Middle frontal gyrus (tissue), 1 donor: ENCODE data around the gene TLR9.
"Not testable (repeated sequence)": the region's sequence is repeated elsewhere in the genome, so short reads cannot be mapped to it uniquely, and the experiment has no call there.

Source experiments
- DNase-seq: peaks from one replicate; pipeline ENCODE4 v3.0.0-alpha.2; 2015; ENCODE audit warnings: low spot score; ENCODE audit errors: extremely low spot score

Gene TLR9

DNA sequence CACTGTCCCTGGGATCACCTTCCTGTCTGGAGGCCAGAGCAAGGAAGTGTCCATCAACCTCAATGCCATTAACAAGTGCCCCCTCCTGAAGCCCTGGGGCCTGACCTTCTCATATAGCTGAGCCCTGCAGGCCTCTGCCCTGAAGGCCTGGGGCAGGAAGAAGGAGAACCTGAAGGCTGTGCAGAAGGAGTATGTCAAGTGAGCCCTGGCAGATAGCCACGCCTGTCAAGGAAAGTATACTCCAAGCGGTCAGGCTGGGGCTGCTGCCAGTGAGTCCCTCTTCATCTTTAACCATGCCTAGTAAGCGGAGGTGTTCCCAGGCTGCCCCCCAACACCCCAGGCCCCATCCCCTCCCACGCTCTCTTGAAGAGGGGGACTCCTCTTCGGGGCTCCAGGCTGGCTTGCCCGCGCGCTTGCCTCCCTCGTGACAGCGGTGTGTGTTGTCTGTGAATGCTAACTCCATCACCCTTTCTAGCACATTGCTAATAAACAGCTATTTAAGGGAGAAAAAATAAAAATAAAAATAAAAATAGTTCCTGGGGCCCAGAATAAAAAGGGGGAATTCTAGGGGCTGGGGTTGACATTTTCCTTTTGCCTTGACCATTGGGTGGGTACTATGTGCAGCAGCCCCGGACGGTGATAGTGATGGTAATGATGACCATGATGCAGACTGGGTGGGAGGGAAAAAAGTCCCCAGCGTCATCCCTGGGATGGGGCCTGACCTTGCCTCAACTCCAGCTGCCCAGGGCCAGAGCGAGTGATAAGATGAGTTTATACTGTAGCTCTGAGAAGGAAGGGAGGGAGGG, 30.8 kb downstream of the TLR9 start:
- no peak for DNase-seq

DNA sequence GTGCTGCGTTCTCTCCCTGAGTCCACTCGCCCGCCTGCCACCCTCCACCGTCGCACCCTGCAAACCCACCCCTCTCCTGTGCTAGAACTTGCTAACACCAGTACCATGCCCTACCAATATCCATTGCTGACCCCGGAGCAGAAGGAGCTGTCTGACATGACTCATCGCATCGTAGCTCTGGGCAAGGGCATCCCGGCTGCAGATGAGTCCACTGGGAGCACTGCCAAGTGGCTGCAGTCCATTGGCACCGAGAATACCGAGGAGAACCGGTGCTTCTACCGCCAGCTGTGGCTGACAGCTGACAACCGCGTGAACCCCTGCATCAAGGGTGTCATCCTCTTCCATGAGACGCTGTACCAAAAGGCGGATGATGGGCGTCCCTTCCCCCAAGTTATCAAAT, 32.4 kb downstream of the TLR9 start:
- no peak for DNase-seq

DNA sequence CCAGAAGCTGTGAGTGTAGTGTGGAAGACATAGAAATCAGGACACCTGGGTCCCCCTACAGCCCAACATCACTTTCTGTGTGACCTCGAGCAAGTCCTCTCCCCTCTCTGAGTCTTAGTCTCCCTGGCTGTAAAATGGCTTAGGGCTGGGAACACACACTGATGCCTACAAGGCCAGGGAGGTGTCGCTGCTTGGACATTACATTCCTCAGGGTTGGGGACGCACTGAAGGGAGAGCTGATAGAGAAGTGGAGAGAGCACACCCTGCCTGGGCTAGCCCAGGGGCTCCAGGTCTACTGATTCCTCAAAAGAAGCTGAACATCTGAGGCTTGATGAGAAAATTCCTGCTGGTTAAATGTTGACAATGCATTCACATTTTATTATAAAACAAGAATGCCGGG, 33.8 kb downstream of the TLR9 start:
- no peak for DNase-seq

DNA sequence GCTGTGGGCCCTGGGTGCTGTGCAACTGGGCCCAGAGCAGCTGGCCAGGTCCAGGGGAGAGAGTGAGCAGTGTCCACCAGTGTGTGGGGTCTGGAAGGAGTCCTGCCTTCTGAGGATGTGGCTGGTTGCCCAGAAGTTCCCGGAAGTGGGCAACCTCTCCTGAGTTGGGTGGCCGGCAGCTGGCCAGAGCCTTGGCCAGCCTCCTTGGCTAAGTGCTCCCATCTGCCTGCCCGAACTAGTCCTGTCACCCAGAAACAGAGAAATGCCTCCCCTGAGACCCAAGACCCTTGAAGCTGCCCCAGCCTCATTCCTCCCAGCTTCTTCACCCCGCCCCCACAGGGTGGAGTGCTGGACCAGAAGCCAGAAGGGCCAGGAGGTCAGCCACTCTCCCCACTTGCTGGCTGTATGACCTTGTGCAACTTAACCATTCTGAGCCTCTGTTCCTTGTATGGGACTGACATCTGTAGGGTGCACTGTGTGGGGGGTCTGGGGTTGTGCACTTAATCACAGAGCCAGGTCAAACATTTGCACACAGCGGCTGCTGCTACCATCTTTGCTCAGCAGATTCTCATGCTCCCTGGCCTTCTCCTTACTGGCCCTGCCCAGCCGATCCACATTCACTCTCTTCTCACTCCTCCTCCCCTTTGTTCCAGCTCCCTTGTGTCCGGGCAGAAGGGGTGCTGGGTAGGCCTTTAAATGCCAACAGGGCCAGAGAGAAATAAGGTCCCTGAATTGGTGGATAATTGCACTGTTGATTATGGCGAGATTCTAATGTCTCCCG, 35.0 kb downstream of the TLR9 start:
- DNase-seq, result no peak

DNA sequence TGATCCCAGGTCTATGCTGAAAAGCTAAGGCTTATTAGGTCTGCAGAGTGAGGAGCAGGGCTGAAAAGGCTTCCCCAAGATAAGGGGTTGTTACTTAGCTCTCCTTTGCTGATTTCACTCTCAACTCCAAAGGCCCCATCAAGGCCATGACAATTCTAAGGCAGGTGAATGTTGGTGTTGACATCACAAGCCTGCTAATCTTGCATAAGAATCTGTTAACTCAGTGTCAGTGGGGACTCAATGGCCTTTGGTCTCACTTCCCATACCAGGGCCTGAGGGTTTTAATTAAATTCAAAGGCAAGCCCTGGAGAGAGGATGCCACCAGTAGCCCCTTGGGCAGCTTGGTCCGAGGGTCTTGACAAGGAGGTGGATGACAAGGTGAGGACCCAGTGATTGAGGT, 36.9 kb downstream of the TLR9 start:
- no peak for DNase-seq

DNA sequence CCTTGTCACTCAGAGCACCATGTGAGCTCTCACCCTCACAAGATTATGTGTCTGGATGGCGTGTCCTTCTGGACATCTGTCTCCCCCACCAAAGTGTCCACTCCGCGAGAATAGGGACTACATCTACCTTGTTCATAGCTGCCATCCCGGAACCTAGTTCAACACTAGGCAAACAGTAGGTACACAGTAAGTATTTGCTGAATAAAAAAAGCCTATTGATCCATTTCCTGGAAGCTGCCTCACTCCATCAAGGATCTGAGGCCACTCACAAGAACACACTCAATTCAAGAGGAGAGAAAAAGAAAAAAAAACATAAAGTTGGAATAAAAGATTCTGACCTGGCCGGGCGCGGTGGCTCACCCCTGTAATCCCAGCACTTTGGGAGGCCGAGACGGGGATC, 38.7 kb downstream of the TLR9 start:
- DNase-seq, result no peak

DNA sequence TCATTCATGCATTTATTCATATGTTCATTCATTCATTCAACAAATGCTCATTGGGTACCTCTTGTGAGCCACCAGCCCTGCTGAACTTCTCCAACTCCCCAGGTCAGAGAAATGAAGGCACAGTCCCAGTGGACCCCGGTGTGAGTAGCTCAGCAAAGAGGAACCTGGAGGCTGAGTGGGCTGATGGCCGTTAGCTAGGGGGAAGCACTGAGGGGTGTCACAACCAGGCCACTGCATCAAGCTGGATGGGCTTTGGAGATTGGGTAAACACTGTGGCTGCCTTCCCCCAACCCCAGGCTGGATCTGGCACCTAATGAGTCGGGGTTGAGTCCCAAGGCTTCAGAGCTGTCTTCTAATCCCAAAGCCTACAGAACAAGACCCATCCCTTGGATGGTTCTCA, 39.6 kb downstream of the TLR9 start:
- no peak for DNase-seq

DNA sequence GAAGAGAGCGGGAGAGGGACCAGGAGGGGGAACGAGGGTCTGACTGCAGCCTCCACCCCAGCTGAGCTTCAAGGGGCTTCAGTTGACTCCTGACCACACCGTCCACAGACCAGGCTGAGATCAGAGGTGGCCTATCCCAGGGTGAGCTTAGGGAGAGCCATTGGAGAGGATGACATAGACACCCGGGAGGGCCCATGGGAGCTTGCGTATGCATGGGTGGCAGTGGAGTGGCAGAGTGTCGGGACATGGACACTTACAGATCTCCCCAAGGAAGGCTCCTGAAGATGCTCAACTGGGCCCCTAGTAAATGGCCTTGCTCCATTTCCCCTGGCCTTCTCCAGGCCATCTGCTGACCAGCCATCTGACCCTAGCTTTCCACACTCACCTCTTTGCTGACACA, 40.1 kb downstream of the TLR9 start:
- no peak for DNase-seq

DNA sequence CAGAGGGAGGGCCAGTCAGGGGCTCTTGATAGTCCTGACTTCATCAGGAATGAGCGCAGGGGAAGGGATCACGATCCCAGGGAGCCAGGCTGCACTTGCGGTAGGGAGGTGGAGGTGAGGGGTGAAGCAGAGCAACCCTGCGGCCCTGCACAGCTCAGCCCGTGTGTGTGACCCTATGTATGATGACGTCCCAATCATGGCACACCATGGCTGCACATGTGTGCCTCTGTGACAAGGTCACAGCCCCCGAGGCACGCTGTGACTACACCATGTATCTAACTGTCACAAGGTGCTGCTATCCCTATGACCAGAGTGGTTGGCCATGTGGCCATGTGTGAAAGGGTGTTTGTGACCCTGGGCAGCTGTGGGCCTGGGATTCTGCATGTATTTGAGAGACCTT, 40.8 kb downstream of the TLR9 start:
- DNase-seq, result no peak

DNA sequence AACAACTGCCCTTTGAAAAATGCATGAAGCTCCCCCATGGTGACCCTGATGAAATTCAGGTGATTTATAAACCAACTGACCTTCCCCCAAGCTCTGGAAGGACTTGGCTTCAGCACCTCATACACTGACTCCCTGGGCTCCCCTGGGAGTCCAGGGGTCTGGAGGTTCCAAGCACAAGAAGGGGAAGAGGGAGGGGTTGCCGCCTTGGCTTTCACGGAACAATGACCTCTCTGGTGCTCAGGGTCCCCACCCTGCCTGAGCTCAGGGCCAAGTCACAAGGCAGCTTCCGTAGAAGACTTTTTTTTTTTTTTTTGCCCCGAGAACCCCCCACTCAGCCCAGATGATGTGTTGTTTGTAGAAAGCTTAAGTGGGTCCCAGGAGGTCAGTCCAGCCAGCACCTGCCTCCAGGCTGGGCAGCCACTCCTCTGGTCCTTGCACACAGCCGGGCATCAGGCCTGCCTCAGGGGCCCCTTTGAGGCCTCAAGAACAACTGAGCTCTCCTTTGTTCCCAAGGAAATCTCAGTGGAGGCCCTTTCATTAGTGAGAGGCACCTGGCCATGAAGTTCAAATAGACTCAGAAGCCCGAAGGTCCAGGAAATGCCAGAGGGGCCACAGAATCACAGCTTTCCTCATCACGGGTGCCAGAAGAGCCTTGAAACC, 41.5 kb downstream of the TLR9 start:
- DNase-seq, result no peak

DNA sequence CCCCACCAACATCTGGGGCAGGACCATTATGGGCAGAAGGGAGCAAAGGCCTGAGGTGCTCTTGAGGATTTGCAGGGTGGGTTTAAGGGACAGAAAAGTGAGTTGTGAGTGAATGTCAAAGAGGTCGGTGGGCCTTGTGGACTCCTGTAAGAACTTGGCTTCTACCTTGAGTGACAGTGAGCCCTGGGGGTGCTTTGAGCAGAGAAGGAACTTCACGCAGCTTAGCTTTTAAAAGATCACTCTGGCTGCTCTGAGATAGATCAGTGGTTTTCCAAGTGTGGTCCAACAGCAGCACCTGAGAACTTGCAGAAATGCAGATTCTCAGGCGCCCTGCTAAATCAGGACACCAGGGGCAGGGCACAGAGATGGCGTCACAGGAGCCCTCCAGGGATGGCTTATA, 42.8 kb downstream of the TLR9 start:
- no peak for DNase-seq

DNA sequence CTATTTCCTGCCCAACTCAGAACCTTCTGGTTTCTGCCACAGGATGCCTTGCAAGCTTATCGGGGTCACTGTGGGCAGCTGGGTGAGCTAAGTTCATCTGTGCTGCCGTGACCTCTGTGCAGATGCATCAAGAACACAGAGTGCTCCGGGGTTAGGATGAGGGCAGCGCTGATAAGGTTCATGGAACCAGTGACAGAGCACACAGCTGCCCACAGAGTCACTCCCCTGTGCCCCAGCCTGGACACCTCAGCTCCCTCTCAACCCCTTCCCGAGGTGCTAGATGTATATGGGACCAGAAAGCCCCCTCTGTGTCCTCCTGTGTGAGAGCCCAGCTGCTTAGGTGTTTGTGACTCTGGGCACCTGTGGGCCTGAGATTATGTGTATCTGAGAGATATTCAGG, 43.2 kb downstream of the TLR9 start:
- DNase-seq, result no peak

DNA sequence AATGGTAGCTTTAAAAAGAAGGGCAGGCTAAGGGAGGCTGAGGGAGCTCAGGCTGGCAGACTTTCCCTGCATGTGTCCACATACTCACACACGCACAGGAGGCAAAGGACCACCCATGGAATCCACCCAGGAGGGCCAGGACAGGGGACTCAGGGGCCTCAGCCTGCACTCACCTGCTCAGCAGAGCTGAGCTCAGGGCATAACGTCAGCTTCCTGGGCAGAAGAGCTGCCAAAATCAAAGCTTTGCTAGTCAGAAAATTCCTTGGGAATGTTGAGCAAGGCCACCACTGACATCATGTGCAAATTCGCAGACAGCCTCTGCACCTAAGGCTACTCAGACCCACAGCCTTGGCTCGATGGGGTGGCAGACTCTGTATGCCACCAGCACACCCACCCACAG, 43.9 kb downstream of the TLR9 start:
- no peak for DNase-seq

DNA sequence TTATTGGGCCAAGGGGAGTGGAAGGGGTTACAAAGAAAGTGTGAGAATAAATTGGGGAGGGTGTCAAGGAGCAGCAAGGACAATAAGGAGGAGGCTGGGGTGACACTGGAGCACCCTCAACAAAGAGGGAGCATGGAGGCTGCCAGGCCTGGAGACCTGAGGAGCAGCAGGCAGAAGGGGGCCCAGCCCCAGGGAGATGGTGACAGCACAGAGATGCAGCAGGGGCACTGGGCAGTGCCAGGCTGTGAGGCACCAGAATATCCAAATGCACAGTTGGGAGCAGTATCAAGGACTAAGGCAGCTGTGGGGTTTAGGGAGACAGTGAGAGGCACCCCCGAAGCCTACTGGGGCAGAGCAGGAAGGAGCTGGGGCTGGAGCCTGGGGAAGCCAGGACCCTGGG, 46.9 kb downstream of the TLR9 start:
- DNase-seq, result no peak

DNA sequence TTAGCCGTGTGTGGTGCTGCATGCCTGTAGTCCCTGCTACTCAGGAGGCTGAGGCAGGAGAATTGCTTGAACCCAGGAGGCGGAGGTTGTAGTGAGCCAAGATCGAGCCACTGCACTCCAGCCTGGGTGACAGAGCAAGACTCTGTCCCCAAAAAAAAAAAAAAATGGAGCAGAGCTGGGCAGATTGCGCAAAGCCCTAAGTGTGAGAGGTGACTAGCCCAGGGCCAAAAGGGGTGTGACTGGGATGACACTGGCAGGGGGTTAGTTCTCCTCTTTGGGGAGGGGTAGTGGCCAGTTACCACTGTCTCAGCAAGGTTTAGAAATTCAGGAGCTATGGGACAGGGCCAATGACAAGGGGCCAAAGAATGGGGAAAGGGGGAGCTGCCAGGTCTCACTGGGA, 47.3 kb downstream of the TLR9 start:
- not testable (repeated sequence) for DNase-seq

DNA sequence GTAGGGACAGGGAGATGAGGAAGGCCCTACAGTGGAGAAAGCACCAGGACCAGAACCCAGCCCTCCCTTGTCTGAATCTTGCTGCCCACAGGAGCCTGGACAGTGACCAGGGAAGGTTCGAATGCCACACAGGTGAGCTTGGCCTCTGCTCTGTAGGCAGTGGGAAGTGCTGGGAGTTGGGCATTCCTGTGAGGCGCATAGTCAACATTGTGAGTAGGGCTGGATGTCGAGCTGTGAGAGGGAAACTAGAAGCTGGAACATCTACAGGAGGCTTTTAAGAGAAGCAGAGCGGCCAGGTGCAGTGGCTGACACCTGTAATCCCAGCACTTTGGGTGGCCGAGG, 47.8 kb downstream of the TLR9 start:
- DNase-seq, result no peak

DNA sequence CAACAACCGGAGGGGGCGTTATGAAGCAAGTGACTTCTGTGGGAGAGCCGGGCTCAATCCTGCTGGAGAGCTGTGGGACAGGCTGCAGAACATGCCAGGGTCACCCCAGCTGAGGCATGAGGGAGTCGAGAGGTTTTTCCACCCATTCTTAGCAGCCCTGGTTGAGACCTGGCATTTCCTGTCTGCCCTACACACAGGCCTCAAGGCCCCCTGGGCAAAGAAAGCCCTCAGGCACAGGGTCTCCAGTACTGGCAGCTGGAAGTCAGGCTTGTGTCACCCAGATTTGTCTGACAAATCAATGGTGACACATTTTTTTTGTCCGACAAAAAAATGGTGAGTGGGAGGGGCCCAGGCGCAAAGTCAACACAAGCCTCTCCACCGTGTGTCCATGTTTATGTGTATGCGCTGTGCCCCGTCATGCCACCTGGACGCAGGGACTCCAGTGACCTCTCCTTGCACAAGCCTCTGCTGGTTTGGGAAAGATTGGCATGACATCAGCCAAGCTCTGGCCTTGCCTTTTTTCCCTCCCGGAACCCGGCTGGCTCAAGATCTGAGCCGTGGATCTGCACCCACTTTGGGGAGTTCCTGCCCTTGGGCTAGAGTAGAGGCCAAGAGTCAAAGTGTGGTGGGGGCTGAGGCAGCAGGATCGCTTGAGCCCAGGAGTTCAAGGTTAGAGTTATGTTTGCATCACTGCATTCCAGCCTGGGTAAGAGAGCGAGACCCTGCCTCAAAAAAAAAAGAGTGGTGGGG, 48.3 kb downstream of the TLR9 start:
- no peak for DNase-seq

DNA sequence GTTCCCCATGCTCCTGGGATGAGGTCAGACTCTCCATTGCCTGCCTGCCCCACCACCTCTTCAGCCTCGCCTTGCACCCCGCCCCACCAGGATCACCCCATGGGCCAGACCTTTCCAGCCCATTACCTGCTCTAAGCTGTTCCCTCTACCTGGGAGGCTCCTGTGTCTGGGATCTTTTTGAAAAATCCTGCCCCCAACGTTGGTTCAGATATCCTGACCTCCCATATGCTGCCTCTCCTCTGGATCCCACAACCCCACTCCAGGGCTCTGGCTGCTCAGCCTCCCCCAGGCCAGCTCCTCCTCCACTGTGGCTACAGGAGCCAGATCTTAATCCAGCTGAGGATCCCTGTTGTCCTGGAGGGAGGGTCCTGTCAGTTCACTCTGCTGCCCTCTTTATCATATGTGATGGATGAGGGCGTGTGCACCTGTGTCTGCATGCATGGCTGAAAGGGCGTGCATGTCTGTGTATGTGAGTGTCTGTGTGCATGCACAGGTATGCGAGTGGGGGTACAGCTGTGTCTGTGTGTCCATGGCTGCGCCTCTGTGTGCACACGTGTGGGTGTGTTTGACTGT, 49.2 kb downstream of the TLR9 start:
- DNase-seq, result no peak

DNA sequence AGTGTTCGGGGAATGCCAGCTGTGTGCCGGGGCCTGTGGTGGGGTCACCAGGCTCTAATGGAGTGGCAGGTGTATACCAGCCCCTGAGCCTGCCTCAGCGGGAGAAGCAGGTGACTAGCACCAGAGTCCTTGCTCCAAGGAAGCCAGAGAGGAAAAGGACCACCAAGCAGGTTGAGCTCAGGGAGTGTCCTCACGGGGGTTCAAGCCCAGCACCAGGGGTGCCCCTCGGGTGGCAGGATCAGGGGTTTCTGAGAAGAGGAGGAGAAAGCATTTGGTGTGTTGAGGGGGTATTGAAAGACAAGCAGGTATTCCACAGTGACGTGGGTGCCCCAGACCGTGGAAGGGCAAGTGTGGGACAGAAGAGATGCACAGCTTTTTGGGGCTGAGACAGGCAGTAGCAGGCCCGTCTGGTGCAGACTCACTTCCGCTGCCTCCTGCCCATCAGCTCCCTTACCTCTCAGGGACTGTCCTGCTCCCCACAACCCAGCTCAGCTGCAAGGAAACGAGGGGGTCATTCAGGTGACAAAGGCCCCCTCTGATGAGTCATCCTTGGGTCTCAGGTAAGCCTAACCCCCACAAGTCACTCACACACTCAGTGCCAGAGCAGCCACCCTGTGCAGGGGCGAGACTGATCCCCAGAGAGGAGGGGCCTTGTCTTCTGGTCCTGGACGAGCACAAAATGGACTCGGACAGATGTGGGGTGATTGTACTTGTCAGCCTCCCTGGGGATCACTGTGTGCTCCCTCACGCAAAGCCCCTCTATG, 49.8 kb downstream of the TLR9 start:
- no peak for DNase-seq

DNA sequence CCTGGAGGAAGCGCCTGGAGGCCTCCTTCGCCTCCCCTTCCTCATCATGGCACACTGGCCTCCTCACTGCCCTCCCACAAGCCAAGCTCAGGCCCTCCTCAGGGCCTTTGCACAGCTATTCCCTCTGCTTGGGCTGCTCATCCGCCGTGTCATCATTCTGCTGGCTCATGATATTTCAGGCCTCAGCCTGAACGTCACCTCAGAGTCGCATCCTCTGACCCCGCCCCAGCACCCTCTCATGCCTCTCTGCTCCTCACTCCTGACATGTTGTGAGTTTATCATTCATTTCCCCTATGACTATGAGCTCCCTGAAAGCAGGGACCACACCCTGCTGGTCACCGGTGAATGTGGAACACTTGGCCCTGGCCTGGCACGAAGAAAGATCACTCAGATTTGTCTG, 50.5 kb downstream of the TLR9 start:
- DNase-seq, result no peak

DNA sequence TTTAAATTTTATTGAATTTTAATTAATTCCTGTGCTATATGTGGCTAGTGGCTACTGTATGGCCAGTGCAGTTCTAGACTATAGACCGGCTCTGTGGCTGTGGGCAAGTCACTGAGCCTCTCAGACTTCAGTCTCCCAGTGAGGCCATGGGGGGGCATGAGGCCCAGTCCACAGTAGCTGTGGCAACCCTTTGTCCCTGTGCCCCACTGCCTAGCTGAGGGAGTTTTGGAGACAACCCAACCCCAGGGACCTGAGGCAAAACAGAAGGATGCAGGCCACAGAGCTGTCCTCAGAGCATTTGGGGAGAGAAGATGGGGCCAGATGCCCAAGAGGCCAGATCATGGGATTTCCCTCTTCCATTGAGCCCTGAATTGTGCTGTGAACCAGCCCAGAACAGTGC, 52.3 kb downstream of the TLR9 start:
- DNase-seq, result no peak
